GM11168 (cell line): ENCODE data around the gene GAS7.
"Not testable (repeated sequence)": the region's sequence is repeated elsewhere in the genome, so short reads cannot be mapped to it uniquely, and the experiment has no call there.

Experiments
- in situ Hi-C: fragments of 300-500 bp; cut with MboI; formaldehyde crosslinking; loops from one replicate; pipeline ENCODE4 v1.12.0; 2022; ENCODE audit warnings: low sequenced_read_pairs; ENCODE audit not compliant: unreplicated experiment

The GAS7 gene

GRCh38 chr17:10117581-10118001 lies 80.8 kb downstream of the GAS7 start:
- in situ Hi-C loops, result no loop called here

DNA sequence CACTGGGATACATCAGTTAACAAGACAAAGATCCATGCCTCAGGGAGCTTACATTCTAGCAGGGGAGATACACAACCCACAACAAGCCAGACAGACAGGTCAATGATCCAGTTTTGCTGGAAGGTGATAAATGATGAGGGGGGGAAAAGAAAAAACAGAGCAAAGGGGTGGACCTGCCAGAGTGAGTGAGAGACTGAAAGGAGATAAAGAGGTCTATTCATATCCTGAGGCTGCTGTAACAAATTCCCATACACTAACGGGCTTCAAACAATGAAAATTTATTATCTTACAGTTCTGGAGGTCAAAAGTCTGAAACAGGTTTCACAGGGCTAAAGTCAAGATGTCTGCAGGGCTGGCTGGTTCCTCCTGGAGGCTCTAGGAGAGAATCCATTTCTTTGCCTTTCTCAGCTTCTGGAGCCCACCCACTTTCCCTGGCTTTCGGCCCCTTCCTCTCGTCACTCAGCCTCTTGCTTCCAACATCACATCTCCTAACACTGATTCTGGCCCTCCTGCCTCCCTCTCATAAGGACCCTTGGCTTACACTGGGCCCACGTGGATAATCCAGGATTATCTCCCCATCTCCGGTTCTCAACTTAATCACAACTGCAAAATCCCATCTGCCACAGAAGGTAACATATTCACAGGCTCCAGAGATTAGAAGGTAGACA lies 81.5 kb downstream of the GAS7 start:
- in situ Hi-C loops, result no loop called here

- in situ Hi-C loops, result no loop called here
Observed at GRCh38 chr17:10116267-10116666, 82.1 kb downstream of the GAS7 start.

- in situ Hi-C loops, result no loop called here
Observed at GRCh38 chr17:10115536-10115932, 82.9 kb downstream of the GAS7 start.

GRCh38 chr17:10114931-10115535 lies 83.4 kb downstream of the GAS7 start:
- in situ Hi-C loops, result no loop called here

DNA sequence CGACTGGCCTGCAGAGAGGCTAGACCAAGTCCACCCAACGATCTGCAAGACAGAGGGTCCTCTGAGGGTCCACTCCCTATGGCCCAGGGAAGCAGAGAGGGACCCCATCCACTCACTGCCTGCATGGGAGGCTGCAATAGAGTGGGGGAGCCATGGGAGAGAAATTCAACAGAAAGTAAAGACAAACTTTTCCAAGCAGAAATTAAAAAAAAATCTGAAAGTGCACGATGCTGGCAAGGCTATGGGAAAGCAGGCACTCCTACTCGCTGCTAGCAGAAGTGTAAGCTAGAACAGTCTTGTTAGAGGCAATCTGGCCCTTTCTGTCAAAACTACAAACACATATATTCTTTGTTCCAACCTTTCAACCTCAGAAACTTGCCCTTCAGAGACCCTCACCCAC lies 85.4 kb downstream of the GAS7 start:
- in situ Hi-C loops, result no loop called here

DNA sequence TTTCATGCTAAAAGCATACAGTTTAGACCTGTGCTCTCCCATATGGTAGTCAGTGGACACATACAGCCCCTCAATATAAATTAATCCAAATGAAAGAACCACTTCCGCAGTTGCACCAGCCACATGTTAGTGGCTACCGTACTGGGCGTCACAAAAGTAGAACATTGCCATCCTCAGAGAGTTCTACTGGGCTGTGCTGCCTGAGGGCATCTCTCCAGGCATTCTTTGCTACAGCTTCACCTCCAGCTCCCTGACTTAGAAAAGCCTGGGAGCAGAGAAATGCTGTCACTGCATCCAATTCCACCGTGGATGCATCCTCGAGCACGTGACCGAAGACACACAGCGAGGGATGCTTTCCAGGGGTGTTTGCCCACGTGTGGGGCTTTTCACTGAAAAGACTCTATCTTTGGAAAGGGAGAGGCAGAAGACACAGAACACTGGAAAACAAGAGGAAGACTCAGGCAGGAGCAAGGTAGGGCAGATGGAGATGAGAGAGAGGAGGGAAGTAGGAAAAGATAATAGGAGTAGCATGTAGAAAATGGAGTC lies 86.4 kb downstream of the GAS7 start:
- in situ Hi-C loops, result no loop called here

GRCh38 chr17:10109146-10109545 lies 89.3 kb downstream of the GAS7 start:
- in situ Hi-C loops, result no loop called here

DNA sequence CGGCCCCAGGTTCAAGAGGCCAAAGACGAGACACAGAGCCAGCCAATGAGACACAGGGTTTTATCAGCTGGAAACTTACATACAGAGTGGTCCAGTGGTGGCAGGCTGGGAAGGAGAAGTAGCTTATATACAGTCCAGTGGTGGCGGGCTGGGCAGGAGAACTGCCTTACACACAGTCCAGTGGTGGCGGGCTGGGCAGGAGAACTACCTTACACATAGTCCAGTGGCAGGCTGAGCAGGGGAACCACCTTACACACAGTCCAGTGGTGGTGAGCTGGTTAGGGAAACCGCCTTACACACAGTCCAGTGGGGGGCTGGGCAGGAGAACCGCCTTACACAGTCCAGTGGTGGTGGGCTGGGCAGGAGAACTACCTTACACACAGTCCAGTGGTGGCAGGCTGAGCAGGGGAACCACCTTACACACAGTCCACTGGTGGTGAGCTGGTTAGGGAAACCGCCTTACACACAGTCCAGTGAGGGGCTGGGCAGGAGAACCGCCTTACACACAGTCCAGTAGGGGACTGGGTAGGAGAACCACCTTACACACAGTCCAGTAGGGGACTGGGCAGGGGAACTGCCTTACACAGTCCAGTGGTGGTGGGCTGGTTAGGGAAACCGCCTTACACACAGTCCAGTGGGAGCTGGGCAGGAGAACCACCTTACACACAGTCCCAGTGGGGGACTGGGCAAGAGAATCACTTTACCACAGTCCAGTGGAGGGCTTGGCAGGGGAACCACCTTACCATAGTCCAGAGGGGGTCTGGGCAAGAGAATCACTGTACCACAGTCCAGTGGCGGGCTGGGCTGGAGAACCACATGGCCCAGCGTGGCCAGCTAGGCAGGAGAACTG lies 90.9 kb downstream of the GAS7 start:
- in situ Hi-C loops, result no loop called here

DNA sequence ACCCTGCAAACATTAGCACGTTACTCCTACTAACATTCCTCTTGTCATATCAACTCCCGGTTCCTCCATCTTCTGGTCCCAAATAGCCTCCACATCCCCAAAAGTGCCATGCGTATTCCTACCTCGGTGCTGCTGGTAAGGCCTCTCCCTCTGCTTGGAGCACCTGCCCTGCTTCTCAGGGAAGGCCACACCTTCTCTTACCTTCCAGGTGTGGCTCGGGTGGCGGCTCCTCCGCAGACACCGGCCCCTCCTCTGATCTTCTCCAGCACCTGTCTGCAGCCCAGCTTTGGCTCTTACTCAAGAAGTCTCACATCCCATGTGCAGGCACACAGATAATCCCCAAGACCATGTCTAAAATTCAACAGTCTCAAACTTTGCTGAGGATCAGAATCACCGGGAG lies 92.3 kb downstream of the GAS7 start:
- in situ Hi-C loops, result no loop called here

DNA sequence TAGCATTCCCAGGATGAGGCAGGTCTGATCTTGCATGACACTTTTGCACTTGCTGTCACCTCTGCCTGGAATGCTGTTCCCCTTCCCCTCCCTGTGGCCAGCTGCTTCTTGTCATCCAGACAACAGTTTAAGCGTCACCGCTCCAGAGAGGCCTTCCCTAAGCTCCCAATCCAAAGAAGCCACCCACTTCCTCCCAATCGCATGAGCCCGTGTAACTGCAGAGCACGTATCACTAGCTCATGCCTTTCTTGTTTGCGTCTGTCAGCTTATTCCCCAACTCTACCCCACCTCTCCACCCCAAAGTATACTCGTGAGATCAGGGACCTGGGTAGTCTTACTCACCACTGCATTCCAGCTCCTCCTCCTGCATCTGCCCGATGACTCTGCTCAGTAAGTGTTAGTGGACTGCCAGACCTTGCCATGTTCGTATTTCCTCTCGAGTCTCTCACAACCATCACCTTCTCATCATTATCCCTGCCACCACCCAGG lies 92.8 kb downstream of the GAS7 start:
- in situ Hi-C loops, result no loop called here

DNA sequence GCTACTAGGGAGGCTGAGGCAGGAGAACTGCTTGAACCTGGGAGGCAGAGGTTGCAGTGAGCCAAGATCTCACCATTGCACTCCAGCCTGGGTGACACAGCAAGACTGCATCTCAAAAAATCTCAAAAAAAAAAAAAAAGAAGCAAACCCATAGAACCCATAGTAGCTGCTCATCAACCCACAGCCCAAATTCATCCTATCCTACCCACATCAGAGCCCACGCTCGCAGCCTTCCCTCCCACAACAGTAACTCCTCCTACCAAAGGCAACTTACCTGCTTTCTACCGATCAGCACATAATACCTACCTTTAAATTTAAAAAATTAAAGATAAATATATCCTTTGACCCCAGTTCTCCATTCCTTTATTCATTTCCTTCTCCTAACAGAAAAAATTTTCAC lies 94.7 kb downstream of the GAS7 start:
- in situ Hi-C loops, result no loop called here

DNA sequence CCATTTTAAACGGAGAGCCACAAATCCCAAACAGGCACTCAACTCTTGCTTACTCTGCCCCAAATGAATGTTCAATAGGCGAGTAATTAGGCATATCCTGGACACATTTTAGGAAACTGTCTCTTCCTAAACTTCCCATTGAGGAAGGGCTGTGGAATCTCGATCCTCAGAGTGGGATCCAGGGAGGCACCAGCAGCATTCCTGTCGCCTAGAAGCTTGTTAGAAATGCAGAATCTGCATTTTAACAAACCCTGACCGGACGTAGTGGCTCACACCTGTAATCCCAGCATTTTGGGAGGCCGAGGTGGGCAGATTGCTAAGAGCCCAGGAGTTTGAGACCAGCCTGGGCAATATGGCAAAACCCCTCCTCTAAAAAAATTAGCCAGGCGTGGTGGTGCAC lies 95.6 kb downstream of the GAS7 start:
- in situ Hi-C loops, result no loop called here

DNA sequence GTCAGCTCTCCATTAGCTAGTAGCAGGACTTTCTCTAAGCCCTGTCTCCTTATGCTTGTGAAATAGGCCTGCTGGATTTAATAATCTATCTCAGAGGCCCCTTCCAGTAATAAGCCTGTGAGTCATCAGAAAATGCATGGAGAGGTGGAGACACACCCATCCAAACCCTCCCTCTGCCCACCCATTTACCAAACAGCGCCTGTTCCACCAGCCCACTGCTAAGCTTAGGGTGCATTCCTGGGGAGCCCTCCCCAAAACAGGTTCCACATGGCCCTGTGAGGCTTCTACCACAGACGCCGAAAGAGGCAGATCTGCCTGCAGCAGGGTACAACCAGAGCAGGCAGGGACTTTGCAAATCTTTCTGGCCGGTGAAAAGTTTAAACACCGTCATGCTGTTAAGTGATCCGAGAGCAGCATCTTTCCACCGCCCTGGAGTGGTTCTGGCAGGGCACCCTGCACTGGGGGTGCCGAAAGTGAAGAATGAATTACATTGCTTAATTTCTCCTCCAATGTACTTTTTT lies 99.3 kb downstream of the GAS7 start:
- in situ Hi-C loops, result no loop called here

DNA sequence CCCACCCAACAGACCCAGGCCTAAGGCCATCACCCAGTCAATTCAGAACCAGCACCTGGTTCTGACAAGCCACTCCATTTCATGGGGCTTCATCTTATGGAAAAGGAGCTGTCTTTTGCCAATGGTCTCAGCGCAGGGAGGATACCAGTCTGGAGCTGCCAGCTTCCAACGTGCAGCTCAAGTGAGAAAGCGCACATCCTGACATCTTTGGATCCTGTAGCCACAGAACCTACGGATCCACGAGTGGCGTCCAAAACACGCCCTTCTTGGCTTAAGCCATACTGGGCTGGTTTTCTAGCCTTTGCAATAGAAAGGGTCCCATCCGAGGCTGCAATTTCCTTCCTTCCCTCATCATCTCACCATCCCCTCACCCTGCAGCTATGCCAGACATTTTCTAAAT lies 101.8 kb downstream of the GAS7 start:
- in situ Hi-C loops, result no loop called here

- in situ Hi-C loops, result not testable (repeated sequence)
Observed at GRCh38 chr17:10095295-10095694, 103.1 kb downstream of the GAS7 start.

GRCh38 chr17:10094797-10095196 lies 103.6 kb downstream of the GAS7 start:
- in situ Hi-C loops, result no loop called here

- in situ Hi-C loops, result no loop called here
Observed at GRCh38 chr17:10092595-10092994, 105.8 kb downstream of the GAS7 start.

DNA sequence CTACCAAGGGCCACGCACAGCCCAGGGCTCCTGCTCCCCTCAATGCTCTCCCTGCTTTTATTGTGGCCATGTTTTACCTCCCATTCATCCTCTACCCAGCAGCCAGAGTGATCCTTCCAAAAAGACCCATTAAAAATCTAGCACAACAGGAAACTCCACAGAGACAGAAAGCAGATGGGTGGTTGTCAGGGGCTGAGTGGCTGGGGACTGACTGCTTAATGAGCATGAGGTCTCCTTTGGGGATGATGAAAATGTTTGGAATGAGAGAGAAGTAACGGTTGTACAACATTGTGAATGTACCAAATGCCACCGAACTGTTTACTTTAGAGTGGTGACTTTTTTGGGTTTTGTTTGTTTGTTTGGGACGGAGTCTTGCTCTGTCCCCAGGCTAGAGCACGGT lies 107.4 kb downstream of the GAS7 start:
- in situ Hi-C loops, result no loop called here

DNA sequence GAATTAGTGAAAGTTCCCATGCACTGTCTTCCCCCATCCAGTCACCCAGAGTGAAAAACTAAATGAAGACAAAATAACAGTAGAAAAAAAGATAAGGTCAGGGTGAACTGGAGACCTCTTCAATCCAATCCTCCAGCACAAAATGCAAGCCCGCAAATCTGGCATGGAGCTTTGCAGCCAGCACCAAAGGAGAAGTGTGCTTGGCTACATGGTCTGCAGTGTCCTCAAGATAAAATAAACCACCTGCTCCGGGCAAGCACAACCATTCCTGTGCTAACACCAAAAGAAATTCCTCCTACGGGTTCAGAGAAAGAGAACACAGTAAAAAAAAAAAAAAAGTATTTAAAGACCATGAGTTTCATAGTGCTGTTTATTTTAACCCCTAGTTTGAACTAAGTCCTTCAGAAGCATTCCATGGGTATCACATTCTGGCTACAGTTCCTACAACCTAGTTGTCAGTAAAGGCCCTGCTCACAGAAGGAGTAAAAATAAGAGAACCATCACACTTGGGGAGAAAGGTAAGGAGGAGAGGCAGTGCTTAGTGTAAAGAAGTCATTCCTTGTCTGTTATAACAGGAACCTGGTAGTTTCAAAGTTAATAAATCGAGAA lies 109.1 kb downstream of the GAS7 start:
- in situ Hi-C loops, result no loop called here
